ENCODE results near the gene FBXW2.

FBXW2 gene

GRCh38 chr9:120713257-120714087 is 79.7 kb downstream of the FBXW2 start:
- no peaks in the 10 kb centered on the region for H3K36me3 ChIP-seq (ENCODE audit: control insufficient read depth, insufficient read depth, low read length)
- H2AFZ ChIP-seq, result peak overlapping the region; percentile 59
- H3K27me3 ChIP-seq (ENCODE audit: control insufficient read depth, insufficient read depth, low read length), result no peaks in the 10 kb centered on the region
- H3K4me3 ChIP-seq (ENCODE audit: low read depth, low read length), result peak overlapping the region; percentile 73
- H3K27ac ChIP-seq, result no peak overlapping the region
- TF ChIP-seq CTCF (IDR thresholded peaks at IDR 0.05), result no peak
- H3K9ac ChIP-seq, result no peak overlapping the region
- no peaks in the 10 kb centered on the region for H3K4me1 ChIP-seq
- peaks cover 4% of the 10 kb centered on the region for H3K79me2 ChIP-seq
- peak overlapping the region; percentile 86 for H3K4me2 ChIP-seq (ENCODE audit: low read length)
- no peaks in the 10 kb centered on the region for H3K9me3 ChIP-seq (ENCODE audit: control insufficient read depth, low read length)

DNA sequence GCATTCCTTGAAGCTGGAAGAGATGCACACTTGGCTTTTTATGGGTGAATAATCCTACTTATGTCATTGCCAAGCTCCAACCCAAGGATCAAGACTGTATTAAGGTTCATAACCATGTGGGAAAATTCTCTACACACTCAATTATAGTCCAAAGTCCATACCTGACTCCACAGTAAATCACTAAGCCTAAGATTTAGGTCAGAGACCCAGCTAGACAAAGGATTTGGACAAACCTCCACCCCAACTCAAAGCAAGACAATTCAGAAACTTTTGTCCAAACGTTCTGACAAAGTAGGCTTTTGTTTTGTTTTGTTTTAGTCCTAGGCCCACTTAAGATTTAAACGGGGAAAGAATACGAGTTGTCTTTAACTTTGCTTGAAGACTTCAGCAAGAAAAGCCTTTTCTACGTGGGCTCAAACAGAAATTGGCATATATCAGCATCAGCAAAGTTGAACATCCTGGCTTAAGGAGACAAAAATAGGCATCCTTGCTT is 80.6 kb downstream of the FBXW2 start:
- Histone ChIP-seq H3K4me3 (ENCODE audit: low read depth, low read length) (peak overlapping the region; percentile 73), H3K27ac (no peak overlapping the region), H3K4me1 (no peaks in the 10 kb centered on the region)

GRCh38 chr9:120711841-120712538 is 81.2 kb downstream of the FBXW2 start:
- H3K27ac ChIP-seq, result no peak overlapping the region
- no peak for TF ChIP-seq CTCF (IDR thresholded peaks at IDR 0.05)
- no peak overlapping the region for H3K4me3 ChIP-seq (ENCODE audit: low read depth, low read length)
- H3K9ac ChIP-seq, result no peak overlapping the region
- peak overlapping the region; percentile 86 for H3K4me2 ChIP-seq (ENCODE audit: low read length)
- H3K27me3 ChIP-seq (ENCODE audit: control insufficient read depth, insufficient read depth, low read length), result no peaks in the 10 kb centered on the region
- H3K36me3 ChIP-seq (ENCODE audit: control insufficient read depth, insufficient read depth, low read length), result no peaks in the 10 kb centered on the region
- H3K9me3 ChIP-seq (ENCODE audit: control insufficient read depth, low read length), result no peaks in the 10 kb centered on the region
- no peak overlapping the region for H2AFZ ChIP-seq
- peaks cover 7% of the 10 kb centered on the region for H3K79me2 ChIP-seq
- no peaks in the 10 kb centered on the region for H3K4me1 ChIP-seq

More for the DNA sequence above, 80.6 kb downstream of the FBXW2 start:
- H2AFZ ChIP-seq, result peak overlapping the region; percentile 50
- H3K79me2 ChIP-seq, result peaks cover 7% of the 10 kb centered on the region
- no peaks in the 10 kb centered on the region for H3K9me3 ChIP-seq (ENCODE audit: control insufficient read depth, low read length)
- TF ChIP-seq CTCF (IDR thresholded peaks at IDR 0.05), result no peak
- peak overlapping the region; percentile 86 for H3K4me2 ChIP-seq (ENCODE audit: low read length)
- H3K27me3 ChIP-seq (ENCODE audit: control insufficient read depth, insufficient read depth, low read length), result no peaks in the 10 kb centered on the region
- H3K9ac ChIP-seq, result no peak overlapping the region
- no peaks in the 10 kb centered on the region for H3K36me3 ChIP-seq (ENCODE audit: control insufficient read depth, insufficient read depth, low read length)

DNA sequence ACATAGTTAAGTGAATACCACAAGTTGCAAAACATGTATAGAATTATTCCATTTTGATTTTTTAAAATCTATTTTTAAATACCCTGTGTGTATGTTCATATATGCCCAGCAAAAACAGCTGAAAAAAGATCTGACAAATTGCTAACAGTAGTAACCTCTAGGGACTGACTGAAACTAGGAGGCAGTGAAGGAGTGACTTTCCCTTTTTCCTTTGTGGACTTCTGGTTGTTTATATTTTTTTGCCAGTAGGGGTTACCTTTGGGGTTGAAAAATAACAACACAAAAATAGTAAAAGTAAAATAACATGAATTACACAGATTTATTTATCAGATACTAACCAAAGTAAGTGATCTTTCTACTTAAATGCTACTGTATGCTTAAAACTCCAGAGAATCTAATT is 81.9 kb downstream of the FBXW2 start:
- no peak overlapping the region for H3K4me3 ChIP-seq (ENCODE audit: low read depth, low read length)
- no peak for TF ChIP-seq CTCF (IDR thresholded peaks at IDR 0.05)
- H3K4me1 ChIP-seq, result no peaks in the 10 kb centered on the region
- H3K27ac ChIP-seq, result no peak overlapping the region
- peaks cover 7% of the 10 kb centered on the region for H3K79me2 ChIP-seq
- H2AFZ ChIP-seq, result no peak overlapping the region
- H3K9me3 ChIP-seq (ENCODE audit: control insufficient read depth, low read length), result no peaks in the 10 kb centered on the region
- no peaks in the 10 kb centered on the region for H3K27me3 ChIP-seq (ENCODE audit: control insufficient read depth, insufficient read depth, low read length)
- H3K36me3 ChIP-seq (ENCODE audit: control insufficient read depth, insufficient read depth, low read length), result no peaks in the 10 kb centered on the region
- no peak overlapping the region for H3K9ac ChIP-seq
- no peak overlapping the region for H3K4me2 ChIP-seq (ENCODE audit: low read length)

Measured in parathyroid adenoma (tissue), 2 donors.